K562 (cell line): ENCODE measurements around the gene KMO. TPM values are rescaled to one million over a fixed set of nuclear protein-coding genes. Genes with fewer than 3 reads are reported as not detected.
A peak's percentile ranks its signal among the peaks of the same experiment; 100 is the strongest.

Experiments used
- E2F5 ChIP-seq: sonication (generic); formaldehyde crosslinking; IDR thresholded peaks from 2 replicates; pipeline ENCODE4 v1.8.0; 2022; ENCODE audit warnings: mild to moderate bottlenecking, missing genetic modification reagents
- GABPB2 ChIP-seq: fragments of 250-450 bp; sonication (Bioruptor Pico); conservative IDR thresholded peaks from 2 replicates; pipeline ENCODE4 v1.5.1; 2021; ENCODE audit warnings: mild to moderate bottlenecking
- GTF2E2 ChIP-seq: fragments of 200-800 bp; sonication (Bioruptor generic); IDR thresholded peaks from 2 replicates; pipeline ENCODE4 v1.6.1; 2016; ENCODE audit warnings: missing genetic modification characterization, missing compliant biosample characterization
- POLR2AphosphoS5 ChIP-seq: IDR thresholded peaks from 2 replicates; pipeline ENCODE4 v1.6.1; 2011; ENCODE audit warnings: mild to moderate bottlenecking, low read depth, low read length, moderate library complexity; ENCODE audit not compliant: control insufficient read depth, insufficient read depth
- PREB ChIP-seq: sonication (generic); formaldehyde crosslinking; IDR thresholded peaks from 2 replicates; pipeline ENCODE4 v1.8.1; 2023; ENCODE audit warnings: mild to moderate bottlenecking, missing genetic modification reagents
- SFPQ ChIP-seq: fragments of 200-400 bp; formaldehyde crosslinking; IDR thresholded peaks from 2 replicates; pipeline ENCODE4 v1.6.1; 2017; ENCODE audit warnings: mild to moderate bottlenecking, low read depth, low read length, moderate library complexity
- SIN3A ChIP-seq, 2 experiments: fragments of 150-350 bp in 1 of 2; IDR thresholded peaks; 2 replicates each; pipeline ENCODE4 v1.6.1; 2011 to 2016; ENCODE audit warnings: borderline replicate concordance in 2 of 2, low read depth in 2 of 2, low read length in 2 of 2, mild to moderate bottlenecking in 2 of 2, moderate library complexity in 2 of 2; ENCODE audit not compliant: control insufficient read depth in 1 of 2
- SNAPC5 ChIP-seq: fragments of 250-450 bp; sonication (Bioruptor Pico); IDR thresholded peaks from 2 replicates; pipeline ENCODE4 v1.8.0; 2021; ENCODE audit warnings: moderate library complexity, mild to moderate bottlenecking, inconsistent platforms
- TAF9B ChIP-seq: fragments of 450-650 bp; IDR thresholded peaks from 2 replicates; pipeline ENCODE4 v1.6.1; 2018; ENCODE audit warnings: mild to moderate bottlenecking; ENCODE audit not compliant: partially characterized antibody
- ZNF165 ChIP-seq: fragments of 250-450 bp; sonication (Bioruptor Pico); IDR thresholded peaks from 2 replicates; pipeline ENCODE4 v1.4.0; 2020; ENCODE audit warnings: borderline replicate concordance
- polyA plus RNA-seq, 8 experiments: library from polyadenylated mRNA; depleted of rRNA in 4 of 8; stranded (reverse) in 5 of 8; unstranded in 3 of 8; fragments of >200 nt; fragmentation: Nextera tagmentation in 2 of 8; fragmentation: Illumina TruSeq in 1 of 8; extraction: Ambion mirVana in 2 of 8; extraction: Trizol in 1 of 8; gene quantifications; 2 replicates each; pipeline versions ENCODE4 v1.2.1 to v1.2.3, GENCODE V29; 2011 to 2014; ENCODE audit warnings: inconsistent platforms in 1 of 8, missing spikeins in 1 of 8
- total RNA-seq, 7 experiments: library from RNA; depleted of rRNA in 6 of 7; stranded (reverse); fragments of >200 nt in 6 of 7; fragmentation: Illumina TruSeq in 2 of 7; extraction: Trizol in 2 of 7; gene quantifications; 2 replicates each; pipeline versions ENCODE4 v1.2.1 to v1.2.3, GENCODE V29; 2011 to 2021; ENCODE audit warnings: low replicate concordance in 1 of 7
- TF ChIP-seq, protein P1 (sequence below): sonication (generic); formaldehyde crosslinking; IDR thresholded peaks from 2 replicates; pipeline ENCODE4 v1.8.0; 2023; ENCODE audit warnings: missing genetic modification reagents, mild to moderate bottlenecking, borderline replicate concordance
- TF ChIP-seq, protein P2 (sequence below): fragments of 450-650 bp; IDR thresholded peaks from 2 replicates; pipeline ENCODE4 v1.7.1; 2018; ENCODE audit warnings: mild to moderate bottlenecking, low read depth; ENCODE audit not compliant: partially characterized antibody

Gene KMO
- total and polyA plus RNA-seq, 9 of the 15 experiments (the other 6 are each of a cell fraction or from before 2014, with no cell fraction given), result 0.01 to 0.11 (median 0.01) TPM; not detected in 6

DNA sequence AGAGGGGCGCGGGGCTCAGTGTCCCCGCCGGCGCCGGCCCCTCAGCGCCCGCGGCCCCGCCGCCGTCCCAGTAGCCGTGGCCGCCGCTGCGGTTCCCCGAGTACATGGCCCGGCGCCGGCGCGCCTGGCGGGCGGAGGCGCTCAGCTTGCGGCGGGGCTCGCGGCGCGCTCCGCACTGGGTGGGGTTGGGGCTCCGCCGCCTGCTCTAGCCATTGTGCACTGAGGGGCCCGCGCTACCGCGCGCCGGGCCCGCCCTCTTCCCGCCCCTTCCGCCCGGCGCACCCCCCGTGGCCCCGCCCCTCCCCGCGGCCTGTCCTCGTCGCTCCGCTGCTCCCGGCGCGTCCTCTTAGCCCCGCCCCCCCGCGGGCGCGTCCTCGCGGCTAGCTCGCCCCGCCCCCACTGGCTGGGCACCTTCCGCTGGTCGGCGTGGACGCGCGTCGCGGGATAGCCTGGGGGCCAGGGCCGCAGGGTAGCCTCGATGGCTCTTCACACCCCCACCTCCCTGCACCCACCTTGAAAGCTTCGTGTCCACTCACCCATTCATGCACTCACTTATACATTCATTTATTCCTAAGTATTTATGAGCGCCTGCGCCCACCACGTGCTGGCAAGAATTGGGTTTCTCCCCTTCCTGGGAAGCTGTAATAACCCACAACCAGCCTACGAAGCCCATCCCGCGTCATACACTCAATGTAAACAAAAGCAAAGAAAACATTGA is 108.1 kb downstream of the KMO start, which contains the start of the genes CHML and OPN3 (continued):
- TF ChIP-seq ZNF165 (no peak), SIN3A (IDR thresholded peaks at IDR 0.05; ENCODE audit: borderline replicate concordance in 2 of 2, control insufficient read depth in 1 of 2, low read depth in 2 of 2, low read length in 2 of 2) (peak; percentile 64 to 69; a peak in 2 of 4 replicates), TAF9B (no peak), POLR2AphosphoS5 (peak; percentile 73; the same call in 1 of the 2 replicates), PREB (0 out of 2 replicates have a peak, but pooled peaks have one; percentile 30), SFPQ (no peak), E2F5 (CRISPR knock-in tag) (no peak), GTF2E2 (tag) (0 out of 2 replicates have a peak, but pooled peaks have one; percentile 45), SNAPC5 (CRISPR knock-in tag) (no peak), GABPB2 (CRISPR knock-in tag) (no peak)
- TF ChIP-seq, protein P1, sequence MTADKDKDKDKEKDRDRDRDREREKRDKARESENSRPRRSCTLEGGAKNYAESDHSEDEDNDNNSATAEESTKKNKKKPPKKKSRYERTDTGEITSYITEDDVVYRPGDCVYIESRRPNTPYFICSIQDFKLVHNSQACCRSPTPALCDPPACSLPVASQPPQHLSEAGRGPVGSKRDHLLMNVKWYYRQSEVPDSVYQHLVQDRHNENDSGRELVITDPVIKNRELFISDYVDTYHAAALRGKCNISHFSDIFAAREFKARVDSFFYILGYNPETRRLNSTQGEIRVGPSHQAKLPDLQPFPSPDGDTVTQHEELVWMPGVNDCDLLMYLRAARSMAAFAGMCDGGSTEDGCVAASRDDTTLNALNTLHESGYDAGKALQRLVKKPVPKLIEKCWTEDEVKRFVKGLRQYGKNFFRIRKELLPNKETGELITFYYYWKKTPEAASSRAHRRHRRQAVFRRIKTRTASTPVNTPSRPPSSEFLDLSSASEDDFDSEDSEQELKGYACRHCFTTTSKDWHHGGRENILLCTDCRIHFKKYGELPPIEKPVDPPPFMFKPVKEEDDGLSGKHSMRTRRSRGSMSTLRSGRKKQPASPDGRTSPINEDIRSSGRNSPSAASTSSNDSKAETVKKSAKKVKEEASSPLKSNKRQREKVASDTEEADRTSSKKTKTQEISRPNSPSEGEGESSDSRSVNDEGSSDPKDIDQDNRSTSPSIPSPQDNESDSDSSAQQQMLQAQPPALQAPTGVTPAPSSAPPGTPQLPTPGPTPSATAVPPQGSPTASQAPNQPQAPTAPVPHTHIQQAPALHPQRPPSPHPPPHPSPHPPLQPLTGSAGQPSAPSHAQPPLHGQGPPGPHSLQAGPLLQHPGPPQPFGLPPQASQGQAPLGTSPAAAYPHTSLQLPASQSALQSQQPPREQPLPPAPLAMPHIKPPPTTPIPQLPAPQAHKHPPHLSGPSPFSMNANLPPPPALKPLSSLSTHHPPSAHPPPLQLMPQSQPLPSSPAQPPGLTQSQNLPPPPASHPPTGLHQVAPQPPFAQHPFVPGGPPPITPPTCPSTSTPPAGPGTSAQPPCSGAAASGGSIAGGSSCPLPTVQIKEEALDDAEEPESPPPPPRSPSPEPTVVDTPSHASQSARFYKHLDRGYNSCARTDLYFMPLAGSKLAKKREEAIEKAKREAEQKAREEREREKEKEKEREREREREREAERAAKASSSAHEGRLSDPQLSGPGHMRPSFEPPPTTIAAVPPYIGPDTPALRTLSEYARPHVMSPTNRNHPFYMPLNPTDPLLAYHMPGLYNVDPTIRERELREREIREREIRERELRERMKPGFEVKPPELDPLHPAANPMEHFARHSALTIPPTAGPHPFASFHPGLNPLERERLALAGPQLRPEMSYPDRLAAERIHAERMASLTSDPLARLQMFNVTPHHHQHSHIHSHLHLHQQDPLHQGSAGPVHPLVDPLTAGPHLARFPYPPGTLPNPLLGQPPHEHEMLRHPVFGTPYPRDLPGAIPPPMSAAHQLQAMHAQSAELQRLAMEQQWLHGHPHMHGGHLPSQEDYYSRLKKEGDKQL, result no peak
- TF ChIP-seq, protein P2, sequence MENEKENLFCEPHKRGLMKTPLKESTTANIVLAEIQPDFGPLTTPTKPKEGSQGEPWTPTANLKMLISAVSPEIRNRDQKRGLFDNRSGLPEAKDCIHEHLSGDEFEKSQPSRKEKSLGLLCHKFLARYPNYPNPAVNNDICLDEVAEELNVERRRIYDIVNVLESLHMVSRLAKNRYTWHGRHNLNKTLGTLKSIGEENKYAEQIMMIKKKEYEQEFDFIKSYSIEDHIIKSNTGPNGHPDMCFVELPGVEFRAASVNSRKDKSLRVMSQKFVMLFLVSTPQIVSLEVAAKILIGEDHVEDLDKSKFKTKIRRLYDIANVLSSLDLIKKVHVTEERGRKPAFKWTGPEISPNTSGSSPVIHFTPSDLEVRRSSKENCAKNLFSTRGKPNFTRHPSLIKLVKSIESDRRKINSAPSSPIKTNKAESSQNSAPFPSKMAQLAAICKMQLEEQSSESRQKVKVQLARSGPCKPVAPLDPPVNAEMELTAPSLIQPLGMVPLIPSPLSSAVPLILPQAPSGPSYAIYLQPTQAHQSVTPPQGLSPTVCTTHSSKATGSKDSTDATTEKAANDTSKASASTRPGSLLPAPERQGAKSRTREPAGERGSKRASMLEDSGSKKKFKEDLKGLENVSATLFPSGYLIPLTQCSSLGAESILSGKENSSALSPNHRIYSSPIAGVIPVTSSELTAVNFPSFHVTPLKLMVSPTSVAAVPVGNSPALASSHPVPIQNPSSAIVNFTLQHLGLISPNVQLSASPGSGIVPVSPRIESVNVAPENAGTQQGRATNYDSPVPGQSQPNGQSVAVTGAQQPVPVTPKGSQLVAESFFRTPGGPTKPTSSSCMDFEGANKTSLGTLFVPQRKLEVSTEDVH, result peak; percentile 55
